Globus pallidus (tissue), 1 donor: ENCODE results near the gene SMIM14.
"Not testable (repeated sequence)": the region's sequence is repeated elsewhere in the genome, so short reads cannot be mapped to it uniquely, and the experiment has no call there.

Experiments used
- DNase-seq: peaks from one replicate; pipeline ENCODE4 v3.0.0-alpha.2; 2015; ENCODE audit warnings: low spot score

SMIM14 gene

GRCh38 chr4:39638354-39639239, at the start of gene SMIM14:
Gene SMIM14 (minus strand): TSS chr4:39638865. CDS start chr4:39605145, 33,720 bp downstream.
- DNase-seq: peak; percentile 99

GRCh38 chr4:39687014-39687413, 48.3 kb upstream of the SMIM14 start:
- no peak for DNase-seq

- no peak for DNase-seq
These were observed 47.3 kb upstream of the SMIM14 start for GRCh38 chr4:39685990-39686389.

GRCh38 chr4:39682138-39682537, 43.5 kb upstream of the SMIM14 start:
- DNase-seq: peak; percentile 9

GRCh38 chr4:39681003-39681402, 42.3 kb upstream of the SMIM14 start:
- not testable (repeated sequence) for DNase-seq

- not testable (repeated sequence) for DNase-seq
These were observed 37.0 kb upstream of the SMIM14 start for GRCh38 chr4:39675681-39676080.

GRCh38 chr4:39670296-39670695, 31.6 kb upstream of the SMIM14 start:
- not testable (repeated sequence) for DNase-seq

GRCh38 chr4:39668887-39669286, 30.2 kb upstream of the SMIM14 start:
- no peak for DNase-seq

GRCh38 chr4:39667706-39668105, 29.0 kb upstream of the SMIM14 start:
- DNase-seq: no peak

- DNase-seq: no peak
These were observed 26.4 kb upstream of the SMIM14 start for GRCh38 chr4:39664828-39665731.

GRCh38 chr4:39662683-39663082, 24.0 kb upstream of the SMIM14 start:
- no peak for DNase-seq

GRCh38 chr4:39660757-39661156, 22.1 kb upstream of the SMIM14 start:
- DNase-seq: no peak

- no peak for DNase-seq
These were observed 21.4 kb upstream of the SMIM14 start for GRCh38 chr4:39660045-39660444.

- DNase-seq: no peak
These were observed 20.1 kb upstream of the SMIM14 start for GRCh38 chr4:39658756-39659155.

GRCh38 chr4:39657465-39657864, 18.8 kb upstream of the SMIM14 start:
- no peak for DNase-seq

- DNase-seq: not testable (repeated sequence)
These were observed 18.0 kb upstream of the SMIM14 start for GRCh38 chr4:39656638-39657037.

GRCh38 chr4:39655876-39656275, 17.2 kb upstream of the SMIM14 start:
- DNase-seq: no peak

GRCh38 chr4:39655211-39655610, 16.5 kb upstream of the SMIM14 start:
- DNase-seq: no peak

- DNase-seq: not testable (repeated sequence)
These were observed 12.9 kb upstream of the SMIM14 start for GRCh38 chr4:39651586-39651985.

GRCh38 chr4:39649639-39650265, 11.1 kb upstream of the SMIM14 start:
- DNase-seq: no peak

- DNase-seq: no peak
These were observed 10.3 kb upstream of the SMIM14 start for GRCh38 chr4:39648827-39649558.

GRCh38 chr4:39648213-39648612, 9.5 kb upstream of the SMIM14 start:
- no peak for DNase-seq
